Nephron (organoid): ENCODE measurements around the gene PDZD8.
A peak's percentile ranks its signal among the peaks of the same experiment; 100 is the strongest.

ENCODE experiments used
- H3K27ac Mint-ChIP-seq, 3 experiments: 2 replicates each; pipeline ENCODE4 v1.8.0; 2020; ENCODE audit warnings: mixed read lengths in 3 of 3, mild to moderate bottlenecking in 2 of 3, moderate library complexity in 1 of 3
- H3K27me3 Mint-ChIP-seq: 2 replicates; pipeline ENCODE4 v1.8.0; 2021; ENCODE audit warnings: low read depth, mild to moderate bottlenecking, moderate library complexity, mixed read lengths
- H3K36me3 Mint-ChIP-seq: 2 replicates; pipeline ENCODE4 v1.8.0; 2020; ENCODE audit warnings: low read depth, mixed read lengths
- H3K4me1 Mint-ChIP-seq: 2 replicates; pipeline ENCODE4 v1.8.0; 2020; ENCODE audit warnings: mixed read lengths
- H3K4me3 Mint-ChIP-seq, 3 experiments: 2 replicates each; pipeline ENCODE4 v1.8.0; 2020; ENCODE audit warnings: mild to moderate bottlenecking in 3 of 3, mixed read lengths in 3 of 3, moderate library complexity in 2 of 3
- H3K9me3 Mint-ChIP-seq: 2 replicates; pipeline ENCODE4 v1.8.0; 2020; ENCODE audit warnings: mixed read lengths
- CTCF ChIP-seq, 3 experiments: fragments of 200-600 bp; sonication (generic); IDR thresholded peaks; one replicate each; pipeline ENCODE4 v1.5.0; 2021; ENCODE audit warnings: antibody characterized with exemption in 3 of 3; ENCODE audit not compliant: unreplicated experiment in 3 of 3

Gene PDZD8

GRCh38 chr10:117375360-117376178 is at the start of gene PDZD8:
Gene PDZD8 (minus strand): TSS chr10:117375440. CDS start chr10:117375227, 213 bp downstream.
- Mint-ChIP-seq H3K36me3 (peaks cover 3% of the 10 kb centered on the region), H3K27ac (peak within 1 kb of the TSS; percentile 87 to 97 (median 92)), H3K9me3 (no peaks in the 10 kb centered on the region), H3K4me1 (peaks cover 21% of the 10 kb centered on the region), H3K4me3 (peak within 1 kb of the TSS; percentile 93 to 98 (median 94)), H3K27me3 (peaks cover 27% of the 10 kb centered on the region)
- no peak for TF ChIP-seq CTCF (IDR thresholded peaks at IDR 0.05; ENCODE audit: unreplicated experiment in 3 of 3)

GRCh38 chr10:117424171-117424570 is 48.9 kb upstream of the PDZD8 start:
- H3K27me3 Mint-ChIP-seq, result peaks cover 6% of the 10 kb centered on the region
- H3K4me1 Mint-ChIP-seq, result peaks cover 7% of the 10 kb centered on the region
- no peak for TF ChIP-seq CTCF (IDR thresholded peaks at IDR 0.05; ENCODE audit: unreplicated experiment in 3 of 3)
- peaks cover 7% of the 10 kb centered on the region for H3K9me3 Mint-ChIP-seq
- no peak overlapping the region for H3K27ac Mint-ChIP-seq
- no peak overlapping the region for H3K4me3 Mint-ChIP-seq
- H3K36me3 Mint-ChIP-seq, result peaks cover 4% of the 10 kb centered on the region

GRCh38 chr10:117421985-117422384 is 46.7 kb upstream of the PDZD8 start:
- no peak for TF ChIP-seq CTCF (IDR thresholded peaks at IDR 0.05; ENCODE audit: unreplicated experiment in 3 of 3)

GRCh38 chr10:117420768-117421167 is 45.5 kb upstream of the PDZD8 start:
- H3K4me3 Mint-ChIP-seq, result no peak overlapping the region
- H3K9me3 Mint-ChIP-seq, result peaks cover 7% of the 10 kb centered on the region
- no peak overlapping the region for H3K27ac Mint-ChIP-seq
- peaks cover 7% of the 10 kb centered on the region for H3K4me1 Mint-ChIP-seq
- peaks cover 4% of the 10 kb centered on the region for H3K36me3 Mint-ChIP-seq
- no peak for TF ChIP-seq CTCF (IDR thresholded peaks at IDR 0.05; ENCODE audit: unreplicated experiment in 3 of 3)
- H3K27me3 Mint-ChIP-seq, result peaks cover 10% of the 10 kb centered on the region

More at GRCh38 chr10:117421985-117422384, 46.7 kb upstream of the PDZD8 start:
- Mint-ChIP-seq H3K9me3 (peaks cover 7% of the 10 kb centered on the region), H3K4me1 (peaks cover 12% of the 10 kb centered on the region), H3K36me3 (peaks cover 4% of the 10 kb centered on the region), H3K27me3 (peaks cover 10% of the 10 kb centered on the region), H3K27ac (no peak overlapping the region), H3K4me3 (no peak overlapping the region)

GRCh38 chr10:117419921-117420320 is 44.7 kb upstream of the PDZD8 start:
- Mint-ChIP-seq H3K36me3 (peaks cover 4% of the 10 kb centered on the region), H3K27ac (no peak overlapping the region), H3K9me3 (peaks cover 7% of the 10 kb centered on the region), H3K4me3 (no peak overlapping the region), H3K4me1 (peaks cover 7% of the 10 kb centered on the region), H3K27me3 (peaks cover 10% of the 10 kb centered on the region)
- no peak for TF ChIP-seq CTCF (IDR thresholded peaks at IDR 0.05; ENCODE audit: unreplicated experiment in 3 of 3)

GRCh38 chr10:117419159-117419558 is 43.9 kb upstream of the PDZD8 start:
- Mint-ChIP-seq H3K36me3 (peaks cover 4% of the 10 kb centered on the region), H3K4me1 (peaks cover 12% of the 10 kb centered on the region)

More at GRCh38 chr10:117419159-117419558, 43.9 kb upstream of the PDZD8 start:
- no peak for TF ChIP-seq CTCF (IDR thresholded peaks at IDR 0.05; ENCODE audit: unreplicated experiment in 3 of 3)
- Mint-ChIP-seq H3K27ac (peak overlapping the region in 1 of 3 experiments; percentile 10), H3K27me3 (peaks cover 12% of the 10 kb centered on the region), H3K4me3 (no peak overlapping the region), H3K9me3 (peaks cover 7% of the 10 kb centered on the region)
